HG03378 (cell line): ENCODE measurements around the gene UACA.
A peak's percentile ranks its signal among the peaks of the same experiment; 100 is the strongest.
"Not testable (repeated sequence)": the region's sequence is repeated elsewhere in the genome, so short reads cannot be mapped to it uniquely, and the experiment has no call there.

Source experiments
- ATAC-seq: cut with Tn5 transposase; IDR thresholded peaks from one replicate; pipeline ENCODE4 v1.9.1; 2021; ENCODE audit warnings: mild to moderate bottlenecking, moderate library complexity; ENCODE audit not compliant: unreplicated experiment

UACA gene, protein sequence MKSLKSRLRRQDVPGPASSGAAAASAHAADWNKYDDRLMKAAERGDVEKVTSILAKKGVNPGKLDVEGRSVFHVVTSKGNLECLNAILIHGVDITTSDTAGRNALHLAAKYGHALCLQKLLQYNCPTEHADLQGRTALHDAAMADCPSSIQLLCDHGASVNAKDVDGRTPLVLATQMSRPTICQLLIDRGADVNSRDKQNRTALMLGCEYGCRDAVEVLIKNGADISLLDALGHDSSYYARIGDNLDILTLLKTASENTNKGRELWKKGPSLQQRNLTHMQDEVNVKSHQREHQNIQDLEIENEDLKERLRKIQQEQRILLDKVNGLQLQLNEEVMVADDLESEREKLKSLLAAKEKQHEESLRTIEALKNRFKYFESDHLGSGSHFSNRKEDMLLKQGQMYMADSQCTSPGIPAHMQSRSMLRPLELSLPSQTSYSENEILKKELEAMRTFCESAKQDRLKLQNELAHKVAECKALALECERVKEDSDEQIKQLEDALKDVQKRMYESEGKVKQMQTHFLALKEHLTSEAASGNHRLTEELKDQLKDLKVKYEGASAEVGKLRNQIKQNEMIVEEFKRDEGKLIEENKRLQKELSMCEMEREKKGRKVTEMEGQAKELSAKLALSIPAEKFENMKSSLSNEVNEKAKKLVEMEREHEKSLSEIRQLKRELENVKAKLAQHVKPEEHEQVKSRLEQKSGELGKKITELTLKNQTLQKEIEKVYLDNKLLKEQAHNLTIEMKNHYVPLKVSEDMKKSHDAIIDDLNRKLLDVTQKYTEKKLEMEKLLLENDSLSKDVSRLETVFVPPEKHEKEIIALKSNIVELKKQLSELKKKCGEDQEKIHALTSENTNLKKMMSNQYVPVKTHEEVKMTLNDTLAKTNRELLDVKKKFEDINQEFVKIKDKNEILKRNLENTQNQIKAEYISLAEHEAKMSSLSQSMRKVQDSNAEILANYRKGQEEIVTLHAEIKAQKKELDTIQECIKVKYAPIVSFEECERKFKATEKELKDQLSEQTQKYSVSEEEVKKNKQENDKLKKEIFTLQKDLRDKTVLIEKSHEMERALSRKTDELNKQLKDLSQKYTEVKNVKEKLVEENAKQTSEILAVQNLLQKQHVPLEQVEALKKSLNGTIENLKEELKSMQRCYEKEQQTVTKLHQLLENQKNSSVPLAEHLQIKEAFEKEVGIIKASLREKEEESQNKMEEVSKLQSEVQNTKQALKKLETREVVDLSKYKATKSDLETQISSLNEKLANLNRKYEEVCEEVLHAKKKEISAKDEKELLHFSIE (N-terminal part only)

GRCh38 chr15:70763120-70763949 lies at the start of gene UACA:
TSS of gene UACA (minus strand) at chr15:70763558. CDS start at chr15:70763407, 151 bp downstream.
- ATAC-seq = peak; percentile 83

DNA sequence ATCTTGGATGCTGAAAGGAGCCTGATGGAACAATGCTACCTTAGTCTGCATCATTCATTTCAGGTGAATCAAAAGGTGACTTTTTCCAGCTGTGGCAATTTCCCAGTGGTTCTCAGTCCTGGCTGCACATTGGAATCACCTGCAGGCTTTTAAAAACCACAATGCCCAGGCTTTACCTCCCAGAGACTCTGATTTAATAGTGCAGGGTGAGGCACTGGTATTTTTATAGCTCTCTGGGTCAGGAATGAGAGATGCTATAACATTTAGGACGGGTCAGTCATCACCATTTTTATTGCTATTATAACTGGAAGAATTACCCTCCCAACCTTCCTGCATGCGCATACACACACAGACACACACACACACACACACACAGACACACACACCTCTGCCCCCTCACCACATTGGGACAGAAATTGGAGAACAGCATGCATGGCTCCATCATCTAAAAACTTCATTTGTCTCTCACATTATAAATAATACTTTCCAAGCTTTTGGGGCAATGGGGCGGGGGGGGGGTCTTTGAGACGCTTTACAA lies 49.5 kb upstream of the UACA start:
- ATAC-seq = no peak

DNA sequence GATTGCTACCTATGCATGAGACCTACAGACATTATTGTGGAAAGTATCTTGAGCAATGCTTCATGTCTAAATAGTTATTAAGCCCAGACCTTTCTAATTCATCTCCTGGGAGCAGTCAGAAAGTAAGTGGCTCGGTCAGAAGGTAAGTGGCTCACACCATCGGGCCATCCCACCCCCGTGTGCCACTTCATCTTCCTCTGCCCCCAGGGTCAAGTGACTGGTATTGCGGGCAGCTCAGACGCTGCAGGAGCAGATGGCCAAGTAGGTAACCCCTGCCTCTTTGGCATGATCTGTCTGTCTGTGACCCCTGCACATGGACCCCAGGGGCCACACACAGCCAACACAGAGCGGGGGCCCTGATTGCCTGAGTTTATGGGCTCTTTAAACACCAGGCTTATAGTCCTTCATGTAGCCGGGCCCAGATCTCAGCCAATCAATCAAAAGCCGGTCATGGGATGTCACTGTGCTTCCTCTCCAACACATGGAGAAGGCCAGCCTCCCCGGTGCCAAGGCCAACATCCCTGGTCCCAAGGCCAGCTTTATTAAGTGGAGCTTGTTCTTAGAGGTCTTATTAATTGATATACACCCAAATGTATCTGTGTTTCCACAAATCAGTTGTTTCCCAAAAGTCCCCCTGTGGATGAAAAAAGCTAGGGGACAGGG lies 47.7 kb upstream of the UACA start:
- ATAC-seq = no peak

DNA sequence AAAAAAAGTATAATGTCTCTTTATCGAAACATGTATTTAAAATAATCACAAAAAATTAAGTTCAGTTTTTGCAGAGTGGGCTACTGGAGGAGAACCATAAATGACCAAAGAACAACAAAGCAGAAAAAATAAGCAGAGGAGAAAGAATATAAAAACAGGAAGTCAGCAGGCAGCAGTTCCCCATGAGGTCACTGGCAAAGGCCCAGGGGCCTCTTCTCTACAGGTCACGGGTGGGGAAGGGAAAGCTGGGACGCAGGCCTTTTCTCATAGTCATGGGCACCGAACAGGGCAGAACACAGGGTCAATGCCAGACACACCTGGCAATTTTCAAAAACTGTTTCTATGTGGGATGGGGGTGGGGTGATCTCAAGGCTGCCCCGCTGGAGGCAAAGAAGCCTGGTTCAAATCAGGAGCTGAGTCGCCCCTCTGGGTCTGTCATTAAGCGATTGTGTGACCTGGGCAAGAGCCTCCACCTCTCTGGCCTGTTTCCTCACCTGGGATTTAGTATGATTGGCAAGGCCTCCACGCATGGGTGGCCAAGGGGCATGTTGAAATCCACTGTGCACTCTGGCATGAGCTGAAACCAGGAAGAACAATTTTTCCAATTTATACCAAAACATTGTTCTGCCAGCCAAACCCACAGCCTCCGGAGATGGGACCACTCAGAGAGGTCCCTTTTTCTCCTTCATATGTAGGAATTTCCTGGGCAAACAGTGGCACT lies 43.8 kb upstream of the UACA start:
- no peak for ATAC-seq

DNA sequence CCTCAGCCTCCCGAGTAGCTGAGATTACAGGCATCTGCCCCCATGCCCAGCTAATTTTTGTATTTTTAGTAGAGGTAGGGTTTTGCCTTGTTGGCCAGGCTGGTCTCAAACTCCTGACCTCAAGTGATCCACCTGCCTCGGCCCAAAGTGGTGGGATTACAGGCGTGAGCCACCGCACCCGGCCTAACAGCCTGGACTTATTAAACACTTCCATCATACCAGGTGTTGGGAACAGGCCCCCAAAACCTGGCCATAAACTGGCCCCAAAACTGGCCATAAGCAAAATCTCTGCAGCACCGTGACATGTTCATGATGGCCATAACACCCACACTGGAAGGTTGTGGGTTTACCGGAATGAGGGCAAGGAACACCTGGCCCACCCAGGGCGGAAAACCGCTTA lies 41.0 kb upstream of the UACA start:
- ATAC-seq = not testable (repeated sequence)

DNA sequence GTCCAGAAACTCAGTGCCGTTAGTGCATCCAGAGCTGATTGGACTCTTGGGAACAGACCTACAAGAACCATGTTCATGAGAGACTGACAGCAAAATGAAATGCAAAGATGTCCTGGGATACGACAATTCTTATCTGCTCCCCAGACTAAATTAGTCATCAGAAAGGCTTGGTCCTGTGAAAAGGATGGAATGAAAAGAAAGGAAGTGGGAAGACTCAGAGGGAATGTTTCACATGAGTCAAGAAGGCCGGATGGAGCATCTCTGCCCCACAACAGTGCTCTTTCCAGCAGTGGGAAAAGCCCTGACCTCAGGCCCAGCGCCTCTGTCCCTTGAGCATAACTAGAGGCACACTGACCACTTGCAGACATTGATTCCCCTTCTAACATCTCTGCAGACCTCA lies 39.3 kb upstream of the UACA start:
- no peak for ATAC-seq

DNA sequence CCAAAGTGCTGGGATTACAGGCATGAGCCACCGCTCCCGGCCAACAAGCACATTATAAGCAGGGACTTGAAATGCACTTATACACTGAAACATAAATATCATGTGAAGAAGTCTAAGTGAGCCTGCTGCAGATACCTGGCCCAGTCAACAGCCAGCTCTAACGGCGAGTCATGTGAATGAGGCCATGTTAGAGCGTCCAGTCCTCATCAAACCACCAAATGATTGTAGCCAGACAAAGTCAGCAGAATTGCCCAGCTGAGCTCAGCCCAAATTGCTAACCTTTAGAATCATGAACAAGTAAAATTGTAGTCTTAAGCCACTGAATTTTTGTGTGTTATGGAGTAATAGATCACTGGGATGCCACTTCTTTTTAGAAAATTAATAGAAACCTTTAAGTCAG lies 37.8 kb upstream of the UACA start:
- ATAC-seq = no peak

GRCh38 chr15:70799667-70800450 lies 36.5 kb upstream of the UACA start:
- no peak for ATAC-seq

DNA sequence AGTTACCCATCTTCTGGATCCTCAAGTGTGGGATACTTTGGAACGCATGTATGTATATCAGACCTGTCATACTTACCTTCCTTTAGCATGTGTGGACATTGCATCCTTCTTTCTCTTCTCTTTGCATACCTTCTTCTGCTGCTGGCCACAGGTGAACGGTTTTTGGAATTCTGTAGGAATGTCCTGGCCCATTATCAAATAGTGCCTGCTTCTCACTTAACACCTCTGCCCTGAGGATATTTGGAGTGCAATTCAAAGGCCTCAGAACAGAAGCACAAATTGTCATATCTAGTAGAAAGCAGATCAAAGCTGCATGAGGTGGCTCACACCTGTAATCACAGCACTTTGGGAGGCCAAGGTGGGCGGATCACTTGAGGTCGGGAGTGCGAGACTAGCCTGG lies 34.1 kb upstream of the UACA start:
- ATAC-seq = no peak

DNA sequence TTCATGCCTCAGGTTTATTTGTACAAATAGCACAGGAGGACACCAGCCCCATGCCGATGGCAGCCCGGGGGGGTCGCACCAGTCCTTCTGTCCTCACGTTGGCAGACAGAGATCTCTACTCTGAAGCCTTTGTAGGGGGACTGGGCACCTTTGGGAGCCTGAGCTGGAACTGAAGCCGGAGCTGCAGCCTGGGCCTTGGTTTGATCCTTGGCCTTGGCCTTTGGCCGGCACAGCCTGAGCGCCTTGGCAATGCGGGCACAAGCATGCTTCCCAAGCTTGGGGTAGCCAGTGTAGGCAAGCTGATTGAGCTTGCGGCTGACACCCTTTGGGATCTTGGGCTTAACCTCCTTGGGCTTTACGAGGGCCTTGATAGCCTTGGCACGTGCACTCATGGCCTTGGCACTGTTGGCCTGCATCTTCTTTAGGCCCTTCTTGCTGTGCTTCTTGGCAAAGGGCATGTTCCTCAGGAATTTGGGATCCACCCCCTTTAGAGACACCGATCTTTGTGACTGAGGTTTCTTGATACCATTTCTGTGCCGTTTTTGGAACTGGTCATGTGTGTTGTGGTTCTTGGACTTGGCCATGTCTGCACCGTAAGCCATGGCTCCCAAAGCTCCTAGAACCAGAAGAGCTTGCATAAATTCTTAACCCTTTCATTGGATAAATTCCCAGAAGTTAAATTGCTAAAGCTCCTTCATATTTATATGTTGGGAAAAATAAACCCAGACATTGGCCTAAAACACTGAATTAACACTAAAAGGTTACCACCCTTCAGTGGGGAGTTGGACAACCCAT lies 33.4 kb upstream of the UACA start:
- ATAC-seq = no peak

DNA sequence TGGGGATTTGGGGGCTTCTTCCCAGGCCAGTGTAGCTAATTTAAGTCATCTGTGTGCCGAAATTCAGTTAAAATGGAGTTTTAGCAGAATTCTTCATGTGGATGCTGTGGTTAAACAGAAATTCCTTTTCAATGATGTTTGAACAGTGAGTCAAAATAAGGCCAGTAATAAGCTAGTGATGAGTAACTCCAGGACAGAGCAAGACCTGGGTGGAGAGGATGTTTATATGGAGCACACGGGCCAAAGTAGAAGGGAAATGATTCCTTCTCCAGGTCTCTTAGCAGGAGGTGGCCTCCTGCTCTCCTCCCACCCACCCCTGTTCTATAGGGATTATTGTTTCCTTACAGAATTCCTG lies 31.9 kb upstream of the UACA start:
- no peak for ATAC-seq

DNA sequence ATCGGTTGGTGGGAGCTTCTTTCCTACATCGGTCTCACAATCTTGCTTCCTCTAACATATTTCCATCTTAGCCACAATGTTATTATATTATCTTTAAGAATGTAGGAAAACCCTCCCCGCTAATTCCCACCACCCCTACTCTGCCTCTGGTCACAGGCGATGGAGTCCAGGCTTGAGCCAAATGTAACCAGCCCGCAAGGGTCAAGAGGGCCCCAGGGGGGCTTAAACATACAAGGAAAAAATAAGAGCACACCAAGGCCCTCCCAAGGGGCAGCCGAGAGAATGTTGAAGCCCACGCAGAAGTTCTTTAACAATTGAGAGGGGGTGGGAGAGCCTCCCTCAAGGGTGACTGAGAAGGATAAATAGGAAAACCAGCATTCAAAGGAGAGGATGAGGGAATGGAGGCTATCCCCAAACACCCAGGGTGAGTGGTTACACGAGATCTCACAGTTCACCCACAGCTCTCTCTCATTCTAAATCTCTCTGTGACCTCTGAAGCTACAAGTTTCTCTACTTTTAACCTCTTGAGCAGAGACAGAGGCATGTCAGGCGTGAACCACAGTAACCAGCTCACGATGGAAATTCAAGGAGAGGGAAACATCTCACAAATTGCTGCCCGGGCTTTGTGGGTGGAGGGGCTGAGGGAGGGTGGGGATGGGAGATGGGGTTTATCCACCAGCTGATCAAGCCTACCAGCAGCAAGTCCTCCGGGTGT lies 31.4 kb upstream of the UACA start:
- no peak for ATAC-seq

DNA sequence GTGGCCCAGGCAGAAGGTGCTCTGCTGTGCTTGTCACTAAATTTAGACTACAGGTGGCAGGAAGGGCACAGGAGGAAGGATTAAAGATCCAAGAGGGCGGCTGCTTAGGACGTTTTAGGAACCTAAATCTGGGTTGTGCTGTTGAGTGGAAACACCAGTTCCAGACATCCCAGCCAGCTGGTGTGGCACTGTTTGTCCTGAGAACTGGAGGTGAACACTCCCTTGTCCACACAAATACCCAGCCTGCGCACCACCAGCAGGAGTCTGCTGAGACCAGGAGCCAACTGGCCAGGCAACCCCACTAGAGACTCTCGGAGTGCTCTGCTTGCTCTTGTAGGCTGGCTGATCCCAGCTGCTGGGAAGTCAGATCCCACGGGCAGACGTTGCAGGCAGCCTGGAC lies 30.3 kb upstream of the UACA start:
- no peak for ATAC-seq

DNA sequence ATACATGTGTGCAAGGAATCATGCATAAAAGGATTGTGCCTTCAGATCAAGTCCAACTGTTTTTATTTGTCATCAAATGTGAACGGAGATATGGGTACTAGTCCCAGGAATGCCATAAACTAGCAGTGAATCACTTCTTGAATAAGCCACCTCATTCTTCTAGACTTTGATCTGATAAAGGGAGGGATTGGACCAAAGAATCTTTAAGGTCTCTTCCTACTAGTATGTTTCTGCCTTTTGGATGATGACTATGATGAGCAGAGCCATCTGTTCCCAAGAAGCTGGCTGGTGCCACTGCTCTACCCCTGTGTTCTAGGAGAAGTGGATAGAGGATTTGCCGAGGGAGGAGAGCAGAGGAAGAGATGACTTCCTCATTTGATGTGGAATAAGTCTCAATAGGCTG lies 28.8 kb upstream of the UACA start:
- ATAC-seq = no peak

GRCh38 chr15:70791259-70791658 lies 27.9 kb upstream of the UACA start:
- no peak for ATAC-seq

DNA sequence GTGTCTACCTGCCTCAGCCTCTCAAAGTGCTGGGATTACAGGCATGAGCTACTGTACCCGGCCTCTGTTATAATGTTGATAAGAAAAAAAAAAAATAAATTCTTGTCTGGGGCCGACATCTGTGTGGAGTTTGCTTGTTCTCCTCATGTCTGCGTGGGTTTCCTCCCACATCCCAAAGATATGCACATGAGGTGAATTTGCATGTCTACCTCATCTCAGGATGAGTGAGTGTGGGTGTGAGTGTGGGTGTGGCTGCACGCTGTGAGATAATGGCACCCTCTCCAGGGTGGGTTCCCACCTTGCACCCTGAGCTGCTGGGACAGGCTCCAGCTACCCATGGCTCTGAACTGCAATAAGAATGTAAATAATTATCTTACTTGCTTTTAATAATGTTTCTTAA lies 25.9 kb upstream of the UACA start:
- ATAC-seq = no peak
